Osteoblast (primary cell): ENCODE measurements around the gene FGF14. TPM values are rescaled to one million over a fixed set of nuclear protein-coding genes. Genes with fewer than 3 reads are reported as not detected.

ENCODE experiments used
- DNase-seq: peaks from one replicate; pipeline ENCODE4 v3.0.0; 2011; ENCODE audit warnings: low spot score, mixed read lengths; ENCODE audit not compliant: insufficient read length; ENCODE audit errors: missing footprints
- H2AFZ ChIP-seq: 2 replicates; pipeline ENCODE4 v1.6.0; 2011; ENCODE audit warnings: mild to moderate bottlenecking, low read length
- H3K27ac ChIP-seq: 2 replicates; pipeline ENCODE4 v1.5.1; 2011; ENCODE audit warnings: mild to moderate bottlenecking, low read depth, low read length, moderate library complexity
- H3K27me3 ChIP-seq: 2 replicates; pipeline ENCODE4 v1.6.0; 2012; ENCODE audit warnings: mild to moderate bottlenecking, control low read depth, inconsistent platforms, low read length, moderate library complexity; ENCODE audit not compliant: insufficient read depth
- H3K36me3 ChIP-seq: 2 replicates; pipeline ENCODE4 v1.5.1; 2011; ENCODE audit warnings: mild to moderate bottlenecking, low read length, control low read depth, moderate library complexity; ENCODE audit not compliant: insufficient read depth
- H3K4me1 ChIP-seq: 2 replicates; pipeline ENCODE4 v1.5.1; 2011; ENCODE audit warnings: mild to moderate bottlenecking, low read length, control low read depth, moderate library complexity; ENCODE audit not compliant: insufficient read depth
- H3K4me2 ChIP-seq: 2 replicates; pipeline ENCODE4 v1.6.0; 2011; ENCODE audit warnings: mild to moderate bottlenecking, low read length; ENCODE audit not compliant: insufficient read depth
- H3K4me3 ChIP-seq: fragments of 200-600 bp; sonication (generic); 3 replicates; pipeline ENCODE4 v1.5.1; 2012; ENCODE audit warnings: mild to moderate bottlenecking, low read length, inconsistent platforms; ENCODE audit not compliant: insufficient read depth
- H3K79me2 ChIP-seq: 2 replicates; pipeline ENCODE4 v1.6.0; 2012; ENCODE audit warnings: mild to moderate bottlenecking, low read length, control low read depth, inconsistent platforms; ENCODE audit not compliant: insufficient read depth
- H3K9me3 ChIP-seq: 2 replicates; pipeline ENCODE4 v1.5.1; 2011; ENCODE audit warnings: low read depth, low read length, control low read depth
- H4K20me1 ChIP-seq: 2 replicates; pipeline ENCODE4 v1.6.0; 2012; ENCODE audit warnings: mild to moderate bottlenecking, low read length, control low read depth; ENCODE audit not compliant: insufficient read depth
- CTCF ChIP-seq: IDR thresholded peaks from 2 replicates; pipeline ENCODE4 v1.5.1; 2011; ENCODE audit warnings: mild to moderate bottlenecking, low read depth, low read length, moderate library complexity; ENCODE audit errors: extremely low read depth
- total RNA-seq: library from RNA; depleted of rRNA; stranded (reverse); fragments of >200 nt; gene quantifications from 2 replicates; pipeline ENCODE4 v1.2.3, GENCODE V29; 2012

Gene FGF14
- total RNA-seq, 1 donor = under 0.01 TPM

GRCh38 chr13:102261316-102261715, 140.5 kb downstream of the FGF14 start:
- Histone ChIP-seq H3K27me3 (no peaks in the 10 kb centered on the region), H3K36me3 (no peaks in the 10 kb centered on the region), H3K9me3 (no peaks in the 10 kb centered on the region), H3K4me3 (no peak overlapping the region), H3K27ac (no peak overlapping the region), H3K4me2 (no peak overlapping the region), H3K4me1 (no peaks in the 10 kb centered on the region), H4K20me1 (no peaks in the 10 kb centered on the region), H2AFZ (no peak overlapping the region), H3K79me2 (no peaks in the 10 kb centered on the region)
- DNase-seq = no peak
- no peak for TF ChIP-seq CTCF

GRCh38 chr13:102260256-102260655, 141.6 kb downstream of the FGF14 start:
- no peak for DNase-seq
- Histone ChIP-seq H3K4me1 (no peaks in the 10 kb centered on the region), H4K20me1 (no peaks in the 10 kb centered on the region)

GRCh38 chr13:102255409-102255808, 146.4 kb downstream of the FGF14 start:
- no peak overlapping the region for H3K4me3 ChIP-seq
- no peak overlapping the region for H3K27ac ChIP-seq
- H3K4me1 ChIP-seq = no peaks in the 10 kb centered on the region
- no peak for DNase-seq
- no peak overlapping the region for H2AFZ ChIP-seq
- H3K36me3 ChIP-seq = no peaks in the 10 kb centered on the region
- H3K79me2 ChIP-seq = no peaks in the 10 kb centered on the region
- H3K27me3 ChIP-seq = no peaks in the 10 kb centered on the region
- H4K20me1 ChIP-seq = no peaks in the 10 kb centered on the region
- TF ChIP-seq CTCF = no peak
- no peaks in the 10 kb centered on the region for H3K9me3 ChIP-seq
- H3K4me2 ChIP-seq = no peak overlapping the region

More at GRCh38 chr13:102260256-102260655, 141.6 kb downstream of the FGF14 start:
- H3K27me3 ChIP-seq = no peaks in the 10 kb centered on the region
- H3K79me2 ChIP-seq = no peaks in the 10 kb centered on the region
- H3K9me3 ChIP-seq = no peaks in the 10 kb centered on the region
- no peak overlapping the region for H3K27ac ChIP-seq
- H3K4me3 ChIP-seq = no peak overlapping the region
- no peak overlapping the region for H3K4me2 ChIP-seq
- no peak overlapping the region for H2AFZ ChIP-seq
- TF ChIP-seq CTCF = no peak
- no peaks in the 10 kb centered on the region for H3K36me3 ChIP-seq

- Histone ChIP-seq H3K27me3 (no peaks in the 10 kb centered on the region), H2AFZ (no peak overlapping the region), H3K9me3 (no peaks in the 10 kb centered on the region), H3K4me2 (no peak overlapping the region), H3K4me1 (no peaks in the 10 kb centered on the region), H3K27ac (no peak overlapping the region), H3K79me2 (no peaks in the 10 kb centered on the region), H4K20me1 (no peaks in the 10 kb centered on the region), H3K4me3 (no peak overlapping the region), H3K36me3 (no peaks in the 10 kb centered on the region)
- no peak for TF ChIP-seq CTCF
- no peak for DNase-seq
Measured at GRCh38 chr13:102251817-102252216, 150.0 kb downstream of the FGF14 start.
